HG03175 (cell line): Measurements from ENCODE around the gene KRTAP10-7.
"Not testable (repeated sequence)": the region's sequence is repeated elsewhere in the genome, so short reads cannot be mapped to it uniquely, and the experiment has no call there.

ENCODE experiments used
- ATAC-seq: cut with Tn5 transposase; IDR thresholded peaks from one replicate; pipeline ENCODE4 v1.9.1; 2021; ENCODE audit warnings: mild to moderate bottlenecking, moderate library complexity; ENCODE audit not compliant: unreplicated experiment

KRTAP10-7 gene

DNA sequence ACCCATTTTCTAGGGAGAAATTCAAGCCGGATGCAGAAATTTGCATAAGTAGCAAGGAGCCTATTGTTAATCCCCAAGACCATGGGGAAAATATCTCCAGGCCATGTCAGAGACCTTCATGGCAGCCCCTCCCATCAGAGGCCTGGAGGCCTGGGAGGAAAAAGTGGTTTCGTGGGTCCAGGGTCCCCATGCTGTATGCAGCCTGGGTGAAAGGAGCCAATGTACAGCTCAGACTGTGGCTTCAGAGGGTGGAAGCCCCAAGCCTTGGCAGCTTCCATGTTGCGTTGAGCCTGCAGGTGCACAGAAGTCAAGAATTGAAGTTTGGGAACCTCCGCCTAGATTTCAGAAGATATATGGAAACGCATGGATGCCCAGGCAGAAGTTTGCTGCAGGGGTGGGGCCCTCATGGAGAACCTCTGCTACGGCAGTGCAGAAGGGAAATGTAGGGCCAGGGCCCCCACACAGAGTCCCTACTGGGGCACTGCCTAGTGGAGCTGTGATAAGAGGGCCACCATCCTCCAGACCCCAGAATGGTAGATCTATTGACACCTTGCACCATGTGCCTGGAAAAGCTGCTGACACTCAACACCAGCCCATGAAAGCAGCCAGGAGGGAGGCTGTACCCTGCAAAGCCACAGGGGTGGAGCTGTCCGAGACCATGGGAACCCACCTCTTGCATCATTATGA is 9.9 kb downstream of the KRTAP10-7 start:
- not testable (repeated sequence) for ATAC-seq

DNA sequence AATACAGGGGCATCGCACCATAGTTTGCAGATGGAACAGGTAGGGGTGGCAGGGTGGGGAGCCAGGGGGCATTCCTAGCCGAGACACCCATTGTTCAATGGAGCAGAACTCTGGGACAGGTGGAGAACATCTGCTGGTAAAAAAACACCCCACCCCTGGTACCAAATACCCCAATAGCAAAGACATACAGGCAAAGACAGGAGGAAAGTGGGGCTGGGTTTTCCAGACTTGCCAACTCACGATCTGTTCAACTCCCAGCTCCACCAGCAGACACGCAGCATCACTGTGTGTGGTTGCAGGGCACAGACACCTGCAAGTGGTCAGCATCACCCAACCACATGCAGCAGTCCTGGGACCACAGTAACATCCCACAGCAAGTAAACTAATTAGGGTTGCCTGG is 11.2 kb downstream of the KRTAP10-7 start:
- ATAC-seq: no peak

DNA sequence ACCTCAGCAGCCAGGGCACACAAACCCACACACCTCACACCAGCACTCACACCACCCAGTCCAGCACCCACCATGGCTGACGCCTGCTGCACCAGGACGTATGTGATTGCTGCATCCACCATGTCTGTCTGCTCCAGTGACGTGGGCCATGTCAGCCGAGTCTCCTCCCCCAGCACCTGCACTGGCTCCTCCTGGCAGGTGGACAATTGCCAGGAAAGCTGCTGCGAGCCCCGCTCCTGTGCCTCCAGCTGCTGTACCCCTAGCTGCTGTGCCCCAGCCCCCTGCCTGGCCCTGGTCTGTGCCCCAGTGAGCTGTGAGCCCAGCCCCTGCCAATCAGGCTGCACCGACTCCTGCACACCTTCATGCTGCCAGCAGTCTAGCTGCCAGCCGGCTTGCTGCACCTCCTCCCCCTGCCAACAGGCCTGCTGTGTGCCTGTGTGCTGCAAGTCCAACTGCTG is 11.7 kb downstream of the KRTAP10-7 start, which contains the start of gene KRTAP10-8:
KRTAP10-8 (plus strand) TSS at position 51 of the 458 bp plus-strand sequence; CDS start at position 73, 22 bp downstream.
- ATAC-seq: no peak

DNA sequence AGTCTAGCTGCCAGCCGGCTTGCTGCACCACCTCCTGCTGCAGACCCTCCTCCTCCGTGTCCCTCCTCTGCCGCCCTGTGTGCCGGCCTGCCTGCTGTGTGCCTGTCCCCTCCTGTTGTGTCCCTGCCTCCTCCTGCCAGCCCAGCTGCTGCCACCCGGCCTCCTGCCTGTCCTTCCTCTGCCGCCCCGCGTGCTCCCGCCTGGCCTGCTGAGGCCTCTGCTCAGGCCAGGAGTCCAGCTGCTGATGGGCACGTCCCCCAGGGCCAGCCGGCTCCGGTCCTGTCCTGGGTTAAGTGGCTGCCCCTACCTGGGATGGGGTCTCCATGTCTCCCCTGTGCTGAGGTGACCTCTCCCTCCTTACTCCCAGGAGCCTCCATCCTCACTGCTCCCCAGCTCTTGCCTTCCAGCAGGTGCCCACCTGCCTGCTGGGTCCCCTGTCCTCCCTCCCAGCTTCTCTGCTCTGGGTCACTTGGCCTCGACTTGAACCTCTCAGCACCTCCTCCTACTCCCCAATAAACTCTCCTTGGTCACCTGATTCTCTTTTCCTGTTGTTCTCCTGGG is 12.4 kb downstream of the KRTAP10-7 start:
- no peak for ATAC-seq

DNA sequence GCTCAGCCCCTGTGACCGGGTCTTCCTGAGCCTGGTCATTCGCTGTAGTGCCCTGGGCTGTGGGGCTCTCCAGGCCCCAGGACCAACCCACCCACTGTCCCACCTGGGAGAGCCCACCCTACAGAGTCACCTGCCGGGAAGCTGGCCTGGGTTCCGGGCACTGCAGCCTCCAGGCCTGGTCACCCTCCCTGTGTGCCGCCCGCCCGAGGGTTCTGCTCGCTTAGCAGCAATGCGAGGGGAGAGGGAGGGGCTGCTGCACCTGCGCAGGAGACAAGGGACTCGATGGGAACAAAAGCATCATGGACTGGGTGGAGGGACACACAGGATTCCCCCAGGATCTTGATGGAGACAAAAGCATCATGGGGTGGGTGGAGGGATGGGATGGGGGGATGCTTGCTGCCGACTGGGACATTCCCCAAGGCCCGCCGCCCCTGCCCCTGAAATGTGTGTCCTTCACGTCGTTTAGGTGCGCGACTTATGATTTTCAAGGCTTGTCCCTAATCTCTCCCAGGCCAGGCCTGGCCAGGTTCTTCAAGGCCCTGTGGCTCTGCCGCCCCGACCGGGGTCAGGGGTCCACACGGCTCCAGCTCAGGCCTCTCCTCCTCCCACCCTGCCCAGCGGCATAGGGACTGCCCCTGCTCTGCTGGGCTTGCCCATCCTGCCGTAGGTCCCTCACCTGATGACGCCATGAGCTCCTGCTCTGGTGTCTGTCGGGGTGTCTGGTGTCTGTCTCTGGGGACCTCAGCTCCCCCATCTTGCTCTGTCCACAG is 13.2 kb downstream of the KRTAP10-7 start:
- ATAC-seq: no peak

DNA sequence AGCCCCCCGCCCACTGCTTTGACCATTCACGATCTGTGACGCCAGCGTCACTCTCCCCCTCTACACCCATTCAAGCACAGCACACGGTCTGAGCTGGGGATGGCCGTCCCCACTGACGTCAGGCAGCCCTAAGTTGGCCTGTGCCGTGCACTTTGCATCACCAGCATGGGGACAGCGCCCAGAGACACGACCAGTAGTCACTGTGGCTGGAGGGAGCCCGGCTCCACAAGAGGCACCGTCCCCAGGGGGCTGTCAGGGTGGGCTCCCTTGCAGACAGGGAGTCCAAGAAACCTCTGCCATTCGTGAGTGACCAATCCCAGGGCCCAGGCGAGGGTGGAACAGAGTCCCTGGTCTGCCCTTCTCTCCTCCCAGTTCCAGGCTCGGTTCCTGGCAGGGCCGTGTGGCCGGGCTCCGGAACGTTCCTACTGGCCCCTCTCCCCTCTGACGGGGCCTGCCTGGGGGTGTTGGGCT is 13.8 kb downstream of the KRTAP10-7 start:
- ATAC-seq: no peak

DNA sequence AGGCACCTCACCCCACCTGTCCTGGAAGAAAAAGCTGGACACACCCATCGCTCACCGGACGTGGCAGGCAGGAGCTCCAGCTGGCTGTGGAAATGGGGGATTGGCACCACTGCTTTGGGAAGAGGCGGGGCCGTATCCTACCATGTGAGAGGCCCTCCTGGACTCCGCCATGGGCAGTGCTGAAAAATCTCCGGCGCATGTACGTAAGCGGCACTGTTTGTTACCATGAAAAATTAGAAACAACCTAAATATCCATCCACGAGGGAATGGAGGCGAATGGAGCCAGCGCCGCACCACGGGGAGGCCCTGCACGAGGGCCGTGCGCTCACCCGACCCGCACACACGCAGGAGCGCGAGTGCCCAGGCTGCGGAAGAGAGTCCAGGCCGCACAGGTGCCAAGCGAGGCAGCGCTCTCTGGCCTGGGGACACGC is 14.6 kb downstream of the KRTAP10-7 start:
- no peak for ATAC-seq

DNA sequence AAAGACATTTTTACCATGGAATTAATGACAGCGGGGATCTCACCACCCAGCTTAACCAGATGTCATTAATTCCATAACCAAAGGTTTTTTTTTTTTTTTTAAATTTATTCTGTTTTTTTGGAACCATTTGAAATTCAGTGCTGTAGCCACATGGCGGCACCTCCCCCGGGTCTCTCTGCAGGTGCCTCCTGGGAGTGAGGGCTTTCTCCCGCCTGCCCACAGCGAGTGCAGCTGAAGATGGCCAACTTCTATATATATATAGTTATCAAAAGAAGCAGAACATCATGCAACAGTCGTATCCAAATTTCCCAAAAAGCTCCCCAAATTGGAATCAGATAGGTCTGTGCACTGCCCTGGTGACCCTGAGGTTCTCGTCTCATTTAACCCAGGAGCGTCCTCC is 15.1 kb downstream of the KRTAP10-7 start:
- ATAC-seq: no peak

DNA sequence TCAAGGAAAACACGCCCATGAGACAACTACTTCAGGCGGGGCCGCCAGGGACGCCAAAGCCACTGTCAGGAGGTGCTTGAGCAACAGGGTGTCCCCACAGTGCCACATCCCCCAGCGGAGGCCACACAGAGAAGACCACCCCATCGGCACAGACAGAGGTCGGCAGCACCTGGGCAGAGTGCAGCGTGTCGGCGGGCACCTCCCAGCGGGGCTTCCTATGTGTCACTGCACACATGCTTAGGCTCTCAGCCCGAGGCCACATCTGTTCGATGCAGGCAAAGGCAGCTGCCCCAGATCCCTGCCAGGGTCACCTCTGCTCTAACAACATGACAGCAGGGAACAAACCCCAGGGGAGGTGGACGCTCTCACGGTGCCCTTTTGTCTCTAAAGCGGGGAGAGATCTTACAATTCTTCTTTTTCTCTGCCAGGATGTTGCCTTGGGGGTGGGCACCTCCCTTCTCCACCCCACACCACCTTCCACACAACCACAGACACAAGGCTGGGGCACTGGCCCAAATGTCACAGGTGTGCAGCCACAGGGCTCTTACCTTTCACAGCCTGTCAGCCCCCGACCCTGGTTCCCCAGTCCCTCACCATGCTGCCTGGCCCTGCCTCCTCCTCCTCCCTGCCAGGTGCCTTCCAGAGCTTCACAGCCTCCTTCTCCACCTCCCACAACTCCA is 15.7 kb downstream of the KRTAP10-7 start:
- ATAC-seq: no peak

DNA sequence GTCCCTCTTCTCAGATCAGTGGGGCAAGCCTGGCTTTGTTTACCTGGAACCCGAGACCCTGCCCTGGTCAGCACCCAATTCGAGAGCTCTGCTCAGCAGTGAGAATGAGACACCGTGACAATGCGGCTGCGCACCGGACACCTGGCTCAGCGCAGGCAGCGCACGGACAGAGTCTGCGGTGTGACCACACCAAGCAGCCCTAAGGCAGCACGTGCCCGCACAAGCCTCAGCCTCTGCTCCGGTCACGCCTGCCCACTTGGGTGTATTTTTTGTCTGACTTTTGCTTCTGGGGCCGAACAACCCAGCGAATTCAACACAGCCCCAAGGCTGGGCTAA is 16.2 kb downstream of the KRTAP10-7 start:
- ATAC-seq: no peak

DNA sequence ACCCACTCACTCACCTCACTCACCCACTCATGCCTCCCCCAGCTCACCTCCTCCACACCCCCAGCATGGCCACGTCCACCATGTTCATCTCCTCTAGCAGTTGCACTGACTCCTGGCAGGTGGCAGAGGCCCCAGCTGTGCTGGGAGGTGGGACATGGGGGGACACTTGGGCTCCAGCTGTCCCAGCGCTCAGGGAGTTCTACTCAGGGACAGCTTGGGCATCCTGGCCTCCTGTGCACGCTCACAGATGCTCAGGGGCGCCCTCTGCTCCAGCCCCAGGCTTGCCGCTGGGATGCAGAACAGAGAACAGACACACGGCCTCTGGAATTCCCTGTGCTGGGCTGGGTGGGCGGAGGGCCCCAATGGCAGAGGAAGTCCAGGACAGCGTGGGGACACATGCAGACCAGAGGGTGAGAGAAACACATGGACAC is 16.7 kb downstream of the KRTAP10-7 start:
- ATAC-seq: no peak

DNA sequence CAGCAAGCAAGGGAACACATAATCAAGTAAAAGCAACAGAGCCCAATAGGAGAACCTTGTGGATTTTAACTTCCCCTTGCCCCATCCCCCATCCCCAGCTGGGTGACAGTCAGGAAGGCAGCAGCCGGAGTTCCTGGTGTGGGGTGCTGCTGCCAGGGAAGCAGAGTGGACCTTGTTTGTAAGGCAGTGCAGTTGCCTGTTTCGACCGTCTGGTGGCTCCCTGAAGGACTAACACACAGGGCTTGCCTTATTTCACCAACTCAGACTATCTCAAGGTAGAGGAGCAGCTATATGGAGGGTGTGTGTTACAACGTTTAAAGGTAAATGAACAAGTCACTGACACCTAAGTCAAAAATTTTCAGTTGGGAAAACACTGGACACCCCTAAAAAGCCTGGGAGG is 18.1 kb downstream of the KRTAP10-7 start:
- no peak for ATAC-seq

DNA sequence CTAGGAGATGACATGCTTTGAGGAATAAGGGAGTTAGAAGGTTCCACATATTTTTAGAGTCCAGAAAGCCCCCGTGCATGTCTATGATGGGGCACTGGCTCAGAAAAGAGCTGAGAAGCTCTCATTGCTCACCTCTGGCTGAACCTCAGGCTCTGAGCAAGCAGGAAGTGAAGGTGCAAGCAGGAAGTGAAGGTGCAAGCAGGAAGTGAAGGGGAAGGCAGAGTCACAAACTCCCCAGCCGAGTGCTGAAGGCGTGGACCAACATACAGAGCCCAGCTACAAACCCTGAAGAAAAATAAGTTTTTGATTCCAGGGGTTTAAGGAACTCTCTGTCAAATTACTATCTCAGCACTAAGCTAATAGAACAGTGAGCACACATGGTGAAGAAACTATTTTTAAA is 18.5 kb downstream of the KRTAP10-7 start:
- ATAC-seq: no peak

DNA sequence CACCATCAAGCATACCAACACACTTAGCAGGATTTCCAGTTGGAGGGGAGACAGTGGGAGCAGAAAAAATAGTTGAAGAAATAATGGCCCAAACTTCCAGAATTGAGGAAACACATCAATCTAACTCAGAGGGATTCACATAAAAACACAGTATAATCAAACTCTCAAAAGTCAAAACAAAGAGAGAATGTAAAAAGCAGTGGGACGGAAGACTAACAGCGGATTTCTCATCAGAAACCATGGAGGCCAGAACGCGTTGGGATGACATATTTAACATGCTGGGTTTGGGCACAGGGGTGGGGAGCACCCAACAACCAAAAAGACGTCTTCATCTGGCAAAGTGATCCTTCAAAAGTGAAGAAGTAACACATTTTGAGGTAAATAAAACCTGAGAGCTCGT is 19.5 kb downstream of the KRTAP10-7 start:
- no peak for ATAC-seq

DNA sequence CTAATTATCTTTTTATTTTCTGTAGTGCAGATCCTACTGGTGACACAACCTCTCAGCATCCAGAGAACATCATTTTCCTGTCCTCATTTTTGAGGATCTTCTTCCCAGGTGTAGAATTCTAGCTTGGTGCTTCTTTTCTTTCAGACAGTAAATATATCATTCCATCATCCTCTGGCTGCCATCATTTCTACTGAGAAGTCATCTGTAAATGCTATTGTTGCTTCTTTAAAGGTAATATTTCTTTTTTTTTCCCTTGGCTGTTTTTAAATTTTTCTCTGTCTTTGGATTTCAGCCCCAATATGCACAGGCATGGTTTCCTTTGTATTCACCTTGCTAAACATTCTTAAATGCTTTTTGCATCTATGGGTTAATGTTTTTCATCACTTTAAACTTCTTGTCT is 23.2 kb downstream of the KRTAP10-7 start:
- no peak for ATAC-seq

DNA sequence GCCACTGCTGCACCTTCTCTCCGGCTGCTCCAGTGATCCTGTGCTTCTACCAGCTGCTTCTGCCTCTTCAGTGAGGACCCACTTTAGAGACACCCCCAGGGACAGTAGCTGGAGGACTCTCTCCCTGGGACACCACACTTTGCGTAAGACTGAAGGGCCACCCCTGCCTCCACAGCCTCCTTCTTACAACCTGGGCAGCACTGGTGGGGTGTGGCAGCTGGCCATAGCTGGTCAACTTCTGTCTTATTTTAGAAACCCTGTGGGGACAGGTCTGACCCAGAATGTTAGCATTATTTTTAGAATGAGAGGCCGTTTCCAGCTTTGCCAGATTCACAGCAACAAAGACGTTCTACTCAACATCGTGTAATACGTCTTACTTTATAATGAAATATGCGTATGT is 25.4 kb downstream of the KRTAP10-7 start:
- ATAC-seq: no peak

DNA sequence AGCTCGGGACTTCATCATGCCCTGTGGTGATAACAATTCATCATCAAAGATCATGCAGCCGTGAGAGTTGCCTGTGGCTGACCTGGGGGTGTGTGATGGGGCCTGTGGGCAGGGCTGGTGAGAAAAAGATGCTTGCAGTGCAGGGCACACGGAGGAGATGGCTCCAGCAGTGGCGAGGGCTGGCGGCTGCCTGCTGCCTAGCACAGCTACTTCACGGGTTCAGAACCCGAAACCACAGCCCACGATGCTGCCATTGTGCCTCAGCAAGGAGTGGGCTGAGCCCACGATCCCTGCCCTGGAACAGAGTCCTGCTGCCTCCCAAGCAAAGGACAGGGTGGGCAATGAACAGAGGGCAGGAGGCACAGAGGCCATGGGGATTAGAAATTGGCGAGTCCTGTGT is 25.9 kb downstream of the KRTAP10-7 start:
- ATAC-seq: no peak

DNA sequence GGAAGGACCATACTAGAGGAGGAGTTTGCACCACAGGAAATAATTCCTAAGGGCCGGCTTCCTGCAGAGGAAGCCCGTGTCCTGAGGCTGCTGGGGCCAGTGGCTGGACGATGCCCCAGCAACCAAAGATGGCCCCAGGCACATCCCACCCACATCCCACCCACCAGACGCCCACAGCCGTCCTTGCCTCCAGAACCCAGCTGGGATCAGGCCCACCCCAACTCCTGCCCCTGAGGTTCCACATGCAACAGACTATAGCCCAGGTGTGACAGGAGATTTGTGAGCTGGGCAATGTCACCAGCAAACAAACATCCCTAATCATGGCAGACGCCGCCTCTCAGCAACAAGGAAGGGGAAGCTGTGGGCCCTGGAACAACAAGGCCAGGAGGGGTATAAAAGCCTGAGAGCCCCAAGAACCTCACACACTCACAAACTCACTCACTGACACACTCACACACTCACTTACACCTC is 26.3 kb downstream of the KRTAP10-7 start, which contains the start of gene KRTAP10-9:
KRTAP10-9 (plus strand) TSS at position 421 of the 471 bp plus-strand sequence. CDS start 79 bp downstream, outside the sequence.
- no peak for ATAC-seq

DNA sequence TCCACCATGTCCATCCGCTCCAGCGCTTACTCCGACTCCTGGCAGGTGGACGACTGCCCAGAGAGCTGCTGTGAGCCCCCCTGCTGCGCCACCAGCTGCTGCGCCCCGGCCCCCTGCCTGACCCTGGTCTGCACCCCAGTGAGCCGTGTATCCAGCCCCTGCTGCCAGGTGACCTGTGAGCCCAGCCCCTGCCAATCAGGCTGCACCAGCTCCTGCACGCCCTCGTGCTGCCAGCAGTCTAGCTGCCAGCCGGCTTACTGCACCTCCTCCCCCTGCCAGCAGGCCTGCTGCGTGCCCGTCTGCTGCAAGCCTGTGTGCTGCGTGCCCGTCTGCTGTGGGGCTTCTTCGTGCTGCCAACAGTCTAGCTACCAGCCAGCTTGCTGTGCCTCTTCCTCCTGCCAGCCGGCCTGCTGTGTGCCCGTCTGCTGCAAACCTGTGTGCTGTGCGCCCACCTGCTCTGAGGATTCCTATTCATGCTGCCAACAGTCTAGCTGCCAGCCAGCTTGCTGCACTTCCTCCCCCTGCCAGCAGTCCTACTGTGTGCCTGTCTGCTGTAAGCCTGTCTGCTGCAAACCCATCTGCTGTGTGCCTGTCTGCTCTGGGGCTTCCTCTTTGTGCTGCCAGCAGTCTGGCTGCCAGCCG is 26.9 kb downstream of the KRTAP10-7 start:
- not testable (repeated sequence) for ATAC-seq

DNA sequence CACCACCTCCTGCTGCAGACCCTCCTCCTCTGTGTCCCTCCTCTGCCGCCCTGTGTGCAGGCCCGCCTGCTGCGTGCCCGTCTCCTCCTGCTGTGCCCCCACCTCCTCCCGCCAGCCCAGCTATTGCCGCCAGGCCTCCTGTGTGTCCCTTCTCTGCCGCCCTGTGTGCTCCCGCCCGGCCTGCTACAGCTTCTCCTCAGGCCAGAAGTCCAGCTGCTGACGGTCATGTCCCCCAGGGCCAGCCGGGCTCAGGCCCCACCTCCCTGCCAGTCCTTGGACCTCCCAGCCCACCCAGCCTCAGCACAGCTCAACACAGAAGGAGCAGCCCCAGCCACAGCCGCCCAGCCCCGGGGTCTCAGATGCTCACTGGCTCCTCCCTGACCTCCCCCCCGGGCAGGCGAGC is 27.4 kb downstream of the KRTAP10-7 start:
- ATAC-seq: not testable (repeated sequence)
